ENCODE measurements around the gene LIMK1.

Gene LIMK1

DNA sequence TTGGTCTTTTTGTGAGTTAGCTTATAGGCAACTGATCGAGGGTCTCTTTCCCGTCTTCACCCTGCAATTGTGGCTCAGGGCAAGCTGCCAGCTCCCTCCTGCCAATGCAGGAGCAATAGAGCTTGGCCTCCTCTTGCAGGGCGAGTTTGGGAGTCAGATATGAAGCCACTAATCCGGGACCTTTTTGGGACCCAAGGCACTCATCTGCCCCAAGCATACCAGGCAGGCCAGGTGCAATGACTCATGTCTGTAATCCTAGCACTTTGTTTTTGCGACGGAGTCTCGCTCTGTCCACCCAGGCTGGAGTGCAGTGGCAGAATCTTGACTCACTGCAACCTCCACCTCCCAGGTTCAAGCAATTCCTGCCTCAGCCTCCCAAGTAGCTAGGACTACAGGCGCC is 21.1 kb downstream of the LIMK1 start:
- no peaks in the 10 kb centered on the region for H3K36me3 ChIP-seq (replicated peaks; ENCODE audit: insufficient read depth, low read length)
- H3K9ac ChIP-seq (ENCODE audit: low read length): no peak overlapping the region
- H3K27me3 ChIP-seq (replicated peaks; ENCODE audit: insufficient read depth, low read length): no peaks in the 10 kb centered on the region
- H3F3A ChIP-seq (ENCODE audit: insufficient read depth, low read length): no peaks in the 10 kb centered on the region
- H3K27ac ChIP-seq (ENCODE audit: low read length): no peak overlapping the region
- no peaks in the 10 kb centered on the region for H3K9me2 ChIP-seq (replicated peaks; ENCODE audit: insufficient read depth, low read length)
- no peak overlapping the region for H3K4me3 ChIP-seq (ENCODE audit: low read length)
- no peak for TF ChIP-seq EZH2phosphoT487 (IDR thresholded peaks at IDR 0.05; ENCODE audit: low read length)
- TF ChIP-seq CTCF (IDR thresholded peaks at IDR 0.05; ENCODE audit: low read length): no peak
- TF ChIP-seq EZH2 (optimal IDR thresholded peaks at IDR 0.05; ENCODE audit: low read depth, low read length): no peak
- H4K20me1 ChIP-seq (ENCODE audit: insufficient read depth, low read length): no peaks in the 10 kb centered on the region
- no peaks in the 10 kb centered on the region for H3K79me2 ChIP-seq (ENCODE audit: low read length)
- no peak overlapping the region for H2AFZ ChIP-seq (ENCODE audit: low read length)
- no peaks in the 10 kb centered on the region for H3K9me3 ChIP-seq (replicated peaks; ENCODE audit: insufficient read depth, low read length)
- no peak overlapping the region for H3K4me2 ChIP-seq (ENCODE audit: low read depth, low read length)
- no peak for DNase-seq
- no peaks in the 10 kb centered on the region for H3K4me1 ChIP-seq (ENCODE audit: low read length)

GRCh38 chr7:74105992-74106391 is 22.4 kb downstream of the LIMK1 start:
- H3K4me2 ChIP-seq (ENCODE audit: low read depth, low read length): no peak overlapping the region
- H3F3A ChIP-seq (ENCODE audit: insufficient read depth, low read length): no peaks in the 10 kb centered on the region
- H2AFZ ChIP-seq (ENCODE audit: low read length): no peak overlapping the region
- H3K27ac ChIP-seq (ENCODE audit: low read length): no peak overlapping the region
- no peaks in the 10 kb centered on the region for H3K36me3 ChIP-seq (replicated peaks; ENCODE audit: insufficient read depth, low read length)
- no peaks in the 10 kb centered on the region for H4K20me1 ChIP-seq (ENCODE audit: insufficient read depth, low read length)
- no peak overlapping the region for H3K9ac ChIP-seq (ENCODE audit: low read length)
- no peaks in the 10 kb centered on the region for H3K4me1 ChIP-seq (ENCODE audit: low read length)
- DNase-seq: no peak
- no peaks in the 10 kb centered on the region for H3K9me2 ChIP-seq (replicated peaks; ENCODE audit: insufficient read depth, low read length)
- TF ChIP-seq EZH2 (optimal IDR thresholded peaks at IDR 0.05; ENCODE audit: low read depth, low read length) (no peak), EZH2phosphoT487 (IDR thresholded peaks at IDR 0.05; ENCODE audit: low read length) (no peak), CTCF (IDR thresholded peaks at IDR 0.05; ENCODE audit: low read length) (no peak)
- no peaks in the 10 kb centered on the region for H3K27me3 ChIP-seq (replicated peaks; ENCODE audit: insufficient read depth, low read length)
- no peaks in the 10 kb centered on the region for H3K79me2 ChIP-seq (ENCODE audit: low read length)
- H3K4me3 ChIP-seq (ENCODE audit: low read length): no peak overlapping the region
- no peaks in the 10 kb centered on the region for H3K9me3 ChIP-seq (replicated peaks; ENCODE audit: insufficient read depth, low read length)

- Histone ChIP-seq H3K4me1 (ENCODE audit: low read length) (no peaks in the 10 kb centered on the region), H3K27me3 (replicated peaks; ENCODE audit: insufficient read depth, low read length) (no peaks in the 10 kb centered on the region), H3F3A (ENCODE audit: insufficient read depth, low read length) (no peaks in the 10 kb centered on the region), H3K4me2 (ENCODE audit: low read depth, low read length) (no peak overlapping the region), H3K36me3 (replicated peaks; ENCODE audit: insufficient read depth, low read length) (no peaks in the 10 kb centered on the region), H2AFZ (ENCODE audit: low read length) (no peak overlapping the region), H3K9me3 (replicated peaks; ENCODE audit: insufficient read depth, low read length) (no peaks in the 10 kb centered on the region), H3K4me3 (ENCODE audit: low read length) (no peak overlapping the region), H3K9me2 (replicated peaks; ENCODE audit: insufficient read depth, low read length) (no peaks in the 10 kb centered on the region), H3K27ac (ENCODE audit: low read length) (no peak overlapping the region), H3K9ac (ENCODE audit: low read length) (no peak overlapping the region), H4K20me1 (ENCODE audit: insufficient read depth, low read length) (no peaks in the 10 kb centered on the region), H3K79me2 (ENCODE audit: low read length) (no peaks in the 10 kb centered on the region)
- TF ChIP-seq EZH2phosphoT487 (IDR thresholded peaks at IDR 0.05; ENCODE audit: low read length): no peak
- TF ChIP-seq CTCF (IDR thresholded peaks at IDR 0.05; ENCODE audit: low read length): no peak
- TF ChIP-seq EZH2 (optimal IDR thresholded peaks at IDR 0.05; ENCODE audit: low read depth, low read length): no peak
- DNase-seq: no peak
Measured at GRCh38 chr7:74106846-74107245, 23.2 kb downstream of the LIMK1 start.
